T-helper 17 cell (primary cell): ENCODE measurements around the gene SPIRE2. TPM values are rescaled to one million over a fixed set of nuclear protein-coding genes. Genes with fewer than 3 reads are reported as not detected.
A peak's percentile ranks its signal among the peaks of the same experiment; 100 is the strongest.

Experiments
- ATAC-seq: fragments of 150-1000 bp; cut with Tn5 transposase; 2 replicates; pipeline ENCODE4 v1.10.0; 2021; ENCODE audit warnings: mild to moderate bottlenecking, moderate library complexity
- DNase-seq, 3 donors: peaks; one replicate each; pipeline versions ENCODE4 v3.0.0 to v3.0.0-alpha.2; 2020 to 2021
- H3K9me3 ChIP-seq: one replicate; pipeline ENCODE4 v1.7.0; 2013; ENCODE audit warnings: low read length, mild to moderate bottlenecking; ENCODE audit not compliant: control insufficient read depth, poor library complexity, severe bottlenecking
- H3K27ac Mint-ChIP-seq: one replicate; pipeline ENCODE4 v1.8.0; 2022; ENCODE audit warnings: mild to moderate bottlenecking, moderate library complexity, mixed read lengths
- H3K27me3 Mint-ChIP-seq: one replicate; pipeline ENCODE4 v1.8.0; 2022; ENCODE audit warnings: mixed read lengths
- H3K36me3 Mint-ChIP-seq: one replicate; pipeline ENCODE4 v1.8.0; 2022; ENCODE audit warnings: low read depth, mixed read lengths
- H3K4me1 Mint-ChIP-seq: one replicate; pipeline ENCODE4 v1.8.0; 2022; ENCODE audit warnings: mild to moderate bottlenecking, mixed read lengths
- H3K4me3 Mint-ChIP-seq: one replicate; pipeline ENCODE4 v1.8.0; 2022; ENCODE audit warnings: mild to moderate bottlenecking, moderate library complexity, mixed read lengths
- total RNA-seq, 4 donors: library from RNA in 2 of 4; stranded (reverse) in 2 of 4; gene quantifications; one replicate each; pipeline ENCODE4 v1.2.3 and lab custom pipeline; 2022 to 2026

The SPIRE2 gene
- total RNA-seq, 2 donors from 2014 or later = 1.3 to 3.3 TPM

- Mint-ChIP-seq H3K27ac (peak overlapping the region; percentile 34), H3K4me3 (no peak overlapping the region), H3K27me3 (no peaks in the 10 kb centered on the region), H3K4me1 (peaks cover 4% of the 10 kb centered on the region), H3K36me3 (no peaks in the 10 kb centered on the region)
- no peak for ATAC-seq
- DNase-seq = no peak
- no peaks in the 10 kb centered on the region for H3K9me3 ChIP-seq
These were observed 63.9 kb downstream of the SPIRE2 start for GRCh38 chr16:89892055-89892630.

GRCh38 chr16:89892635-89893034 lies 64.4 kb downstream of the SPIRE2 start:
- Mint-ChIP-seq H3K27me3 (no peaks in the 10 kb centered on the region), H3K36me3 (no peaks in the 10 kb centered on the region), H3K4me1 (peaks cover 4% of the 10 kb centered on the region), H3K4me3 (no peak overlapping the region), H3K27ac (peak overlapping the region; percentile 34)
- DNase-seq = no peak
- no peak for ATAC-seq
- no peaks in the 10 kb centered on the region for H3K9me3 ChIP-seq

DNA sequence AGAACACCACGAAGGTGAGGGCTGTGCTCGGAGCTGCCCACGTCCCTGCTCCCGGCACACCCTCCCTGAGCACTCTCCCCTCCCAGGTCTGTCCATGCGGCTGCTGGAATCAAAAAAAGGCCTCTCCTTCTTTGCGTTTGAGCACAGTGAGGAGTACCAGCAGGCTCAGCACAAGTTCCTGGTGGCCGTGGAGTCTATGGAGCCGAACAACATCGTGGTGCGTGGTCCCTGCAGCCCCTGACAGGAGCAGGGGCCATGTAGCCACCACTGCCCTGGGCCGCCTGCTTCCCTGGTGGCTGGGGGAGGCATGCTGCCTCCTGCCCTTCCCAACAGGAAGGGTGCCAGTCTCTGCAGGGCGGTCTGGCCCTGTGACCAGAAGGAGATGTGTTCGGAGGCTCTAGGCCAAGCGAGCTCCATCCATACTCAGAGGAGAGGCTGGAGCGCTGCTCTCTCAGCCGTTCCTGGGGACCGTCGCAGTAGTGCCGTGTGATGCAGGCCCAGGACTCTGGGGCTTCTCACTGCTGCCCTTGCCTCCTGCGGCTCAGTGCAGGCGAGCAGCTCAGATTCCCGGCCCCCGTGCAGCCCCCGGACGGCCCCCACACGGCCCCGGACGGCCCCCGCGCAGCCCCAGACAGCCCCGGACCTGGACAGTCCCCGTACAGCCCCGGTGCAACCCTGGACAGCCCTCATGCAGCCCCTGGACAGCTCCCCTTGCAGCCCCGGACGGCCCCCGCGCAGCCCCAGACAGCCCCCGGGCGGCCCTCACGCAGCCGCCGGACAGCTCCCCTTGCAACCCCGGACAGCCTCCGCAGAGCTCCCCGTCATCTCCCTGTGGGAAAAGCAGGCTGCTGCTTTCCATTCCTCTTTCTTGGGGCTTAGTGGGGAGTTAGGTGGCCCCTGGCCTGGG lies 65.6 kb downstream of the SPIRE2 start:
- ATAC-seq = peak; percentile 17
- H3K4me3 Mint-ChIP-seq = peak overlapping the region; percentile 52
- no peaks in the 10 kb centered on the region for H3K9me3 ChIP-seq
- H3K27me3 Mint-ChIP-seq = no peaks in the 10 kb centered on the region
- no peak overlapping the region for H3K27ac Mint-ChIP-seq
- H3K36me3 Mint-ChIP-seq = peaks cover 2% of the 10 kb centered on the region
- H3K4me1 Mint-ChIP-seq = peaks cover 7% of the 10 kb centered on the region
- no peak for DNase-seq

GRCh38 chr16:89895482-89896250 lies 67.4 kb downstream of the SPIRE2 start:
- Mint-ChIP-seq H3K4me1 (peaks cover 11% of the 10 kb centered on the region), H3K4me3 (no peak overlapping the region), H3K27me3 (no peaks in the 10 kb centered on the region), H3K27ac (no peak overlapping the region), H3K36me3 (peaks cover 4% of the 10 kb centered on the region)
- ATAC-seq = no peak
- no peaks in the 10 kb centered on the region for H3K9me3 ChIP-seq
- DNase-seq = no peak

DNA sequence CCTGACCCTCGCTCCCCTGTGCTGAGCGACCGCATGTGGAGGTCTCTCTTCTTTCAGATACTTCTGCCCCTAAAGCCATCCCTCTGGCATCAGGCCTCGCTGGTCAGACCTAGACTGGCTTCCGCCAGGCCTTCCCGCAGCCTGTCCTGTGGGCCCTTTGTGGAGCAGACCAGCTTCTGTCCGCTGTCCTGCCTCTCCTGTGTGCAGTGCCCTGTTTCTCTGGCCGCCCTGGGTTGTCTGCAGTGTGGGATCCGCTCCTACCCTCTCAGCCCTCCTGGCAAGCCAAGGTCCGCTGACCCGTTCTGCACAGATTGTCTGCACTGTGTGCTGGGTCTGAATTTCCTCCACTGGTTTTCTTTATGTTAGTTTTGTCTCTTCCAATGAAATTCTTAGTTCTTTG lies 68.9 kb downstream of the SPIRE2 start:
- no peak for DNase-seq
- Mint-ChIP-seq H3K27me3 (no peaks in the 10 kb centered on the region), H3K27ac (peak overlapping the region; percentile 34), H3K36me3 (peaks cover 4% of the 10 kb centered on the region), H3K4me3 (no peak overlapping the region), H3K4me1 (peaks cover 8% of the 10 kb centered on the region)
- H3K9me3 ChIP-seq = no peaks in the 10 kb centered on the region
- ATAC-seq = no peak

DNA sequence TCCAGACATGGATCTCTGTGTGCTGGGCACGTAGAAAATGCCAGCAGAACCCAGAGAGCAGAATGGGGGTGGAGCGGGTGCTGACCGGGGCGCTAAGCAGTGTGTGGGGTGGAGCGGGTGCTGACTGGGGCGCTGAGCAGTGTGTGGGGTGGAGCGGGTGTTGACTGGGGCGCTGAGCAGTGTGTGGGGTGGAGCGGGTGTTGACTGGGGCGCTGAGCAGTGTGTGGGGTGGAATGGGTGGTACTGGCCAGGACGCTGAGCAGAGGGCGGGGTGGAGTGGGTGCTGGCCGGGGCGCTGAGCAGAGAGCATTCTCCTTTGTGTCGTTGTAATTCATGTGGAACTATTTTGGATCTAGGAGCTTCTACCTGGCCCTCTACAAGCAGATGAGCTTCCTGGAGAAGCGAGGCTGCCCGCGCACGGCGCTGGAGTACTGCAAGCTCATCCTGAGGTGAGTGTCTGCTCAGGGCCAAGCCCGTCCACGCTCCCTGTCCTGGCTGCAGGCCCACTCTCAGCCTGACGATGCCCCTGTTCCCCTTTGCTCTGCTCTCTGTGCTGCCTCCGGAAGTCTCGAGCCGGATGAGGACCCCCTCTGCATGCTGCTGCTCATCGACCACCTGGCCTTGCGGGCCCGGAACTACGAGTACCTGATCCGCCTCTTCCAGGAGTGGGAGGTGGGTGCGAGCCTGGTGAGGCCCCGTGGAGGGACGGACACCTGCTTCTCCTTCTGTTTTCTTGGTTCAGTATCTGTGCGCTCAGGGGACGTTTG lies 70.1 kb downstream of the SPIRE2 start:
- Mint-ChIP-seq H3K4me1 (peaks cover 8% of the 10 kb centered on the region), H3K27ac (peak overlapping the region; percentile 34), H3K27me3 (no peaks in the 10 kb centered on the region), H3K36me3 (peaks cover 4% of the 10 kb centered on the region), H3K4me3 (peak overlapping the region; percentile 3)
- no peak for ATAC-seq
- H3K9me3 ChIP-seq = no peaks in the 10 kb centered on the region
- no peak for DNase-seq

DNA sequence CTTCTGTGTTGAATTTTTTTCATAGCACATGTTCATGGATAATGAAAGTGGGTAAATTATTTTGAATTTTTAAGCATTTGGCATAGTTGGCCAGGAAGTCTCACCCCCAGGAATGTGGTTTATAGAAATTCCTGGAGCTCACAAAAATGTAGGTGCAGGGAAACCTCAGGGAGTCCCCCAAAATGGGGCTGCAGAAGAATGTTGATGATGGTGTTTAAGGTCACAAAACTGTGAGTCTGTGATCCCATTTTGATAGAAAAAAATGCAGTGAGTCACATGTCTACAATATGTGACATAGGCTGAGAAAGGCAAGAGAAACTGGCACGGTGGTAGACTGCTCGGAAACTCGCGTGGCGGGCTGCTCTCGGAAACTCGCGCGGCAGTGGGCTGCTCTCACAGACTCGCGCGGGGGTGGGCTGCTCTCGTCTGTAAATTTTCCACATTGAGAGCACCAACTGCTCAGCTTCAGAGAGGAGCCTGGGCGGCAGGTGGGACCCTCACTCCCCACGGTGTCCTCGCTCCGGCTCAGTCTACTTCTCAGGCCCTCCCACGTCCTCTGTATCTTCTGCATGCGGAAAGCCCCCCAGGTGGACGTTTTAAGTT lies 71.7 kb downstream of the SPIRE2 start:
- Mint-ChIP-seq H3K4me3 (no peak overlapping the region), H3K27ac (peak overlapping the region; percentile 8), H3K4me1 (peaks cover 7% of the 10 kb centered on the region), H3K27me3 (no peaks in the 10 kb centered on the region), H3K36me3 (peaks cover 4% of the 10 kb centered on the region)
- DNase-seq = no peak
- no peak for ATAC-seq
- H3K9me3 ChIP-seq = no peaks in the 10 kb centered on the region

DNA sequence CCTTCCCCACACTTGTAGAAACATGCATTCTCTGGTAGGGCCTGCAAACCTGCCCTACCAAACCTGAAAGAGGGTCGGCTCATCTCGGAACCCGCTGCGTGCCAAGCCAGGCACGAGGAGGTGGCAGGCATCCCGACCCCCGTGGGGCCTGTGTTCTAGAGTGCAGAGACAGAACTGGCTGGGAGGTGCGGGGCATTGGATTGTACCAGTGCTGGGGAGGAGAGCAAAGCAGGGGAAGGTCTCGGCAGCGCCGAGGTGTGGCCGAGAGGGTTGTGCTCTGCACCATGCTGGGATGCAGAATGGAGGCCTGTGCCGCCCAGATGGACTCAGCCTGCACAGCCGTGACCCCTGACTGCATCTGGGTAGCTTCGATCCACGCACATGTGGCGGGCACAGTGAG lies 72.6 kb downstream of the SPIRE2 start:
- Mint-ChIP-seq H3K36me3 (peaks cover 4% of the 10 kb centered on the region), H3K27me3 (no peaks in the 10 kb centered on the region), H3K4me1 (peaks cover 6% of the 10 kb centered on the region), H3K4me3 (no peak overlapping the region), H3K27ac (no peak overlapping the region)
- ATAC-seq = no peak
- H3K9me3 ChIP-seq = no peaks in the 10 kb centered on the region
- DNase-seq = no peak

DNA sequence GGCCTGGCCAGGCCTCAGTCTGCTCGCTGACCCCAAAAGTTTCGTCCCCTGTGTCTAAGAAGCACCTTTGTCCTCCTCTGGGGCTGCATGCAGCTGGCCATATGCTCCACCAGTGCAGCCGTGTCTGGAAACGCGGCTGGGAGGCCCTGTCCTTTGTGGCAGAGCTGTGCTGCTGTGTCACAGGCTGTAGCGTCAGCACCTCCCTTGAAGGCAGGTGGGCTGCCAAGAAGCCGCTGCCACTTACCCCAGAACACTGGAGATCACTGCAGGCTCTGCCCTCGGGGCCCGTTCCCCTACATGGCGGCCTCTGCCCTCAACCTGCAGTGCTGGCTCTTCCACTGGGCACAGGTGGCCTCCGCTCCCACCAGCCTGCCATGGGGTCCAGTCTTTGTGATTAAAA lies 74.7 kb downstream of the SPIRE2 start:
- H3K36me3 Mint-ChIP-seq = peaks cover 4% of the 10 kb centered on the region
- no peak for DNase-seq
- H3K4me1 Mint-ChIP-seq = peaks cover 6% of the 10 kb centered on the region

GRCh38 chr16:89903908-89904515 lies 75.7 kb downstream of the SPIRE2 start:
- Mint-ChIP-seq H3K4me1 (peaks cover 3% of the 10 kb centered on the region), H3K27me3 (no peaks in the 10 kb centered on the region), H3K36me3 (peaks cover under 1% of the 10 kb centered on the region), H3K27ac (peak overlapping the region; percentile 43), H3K4me3 (no peak overlapping the region)
- no peak for DNase-seq
- H3K9me3 ChIP-seq = no peaks in the 10 kb centered on the region
- ATAC-seq = no peak

More for the DNA sequence above, 74.7 kb downstream of the SPIRE2 start:
- Mint-ChIP-seq H3K4me3 (no peak overlapping the region), H3K27me3 (no peaks in the 10 kb centered on the region), H3K27ac (peak overlapping the region; percentile 43)
- no peak for ATAC-seq
- H3K9me3 ChIP-seq = no peaks in the 10 kb centered on the region

DNA sequence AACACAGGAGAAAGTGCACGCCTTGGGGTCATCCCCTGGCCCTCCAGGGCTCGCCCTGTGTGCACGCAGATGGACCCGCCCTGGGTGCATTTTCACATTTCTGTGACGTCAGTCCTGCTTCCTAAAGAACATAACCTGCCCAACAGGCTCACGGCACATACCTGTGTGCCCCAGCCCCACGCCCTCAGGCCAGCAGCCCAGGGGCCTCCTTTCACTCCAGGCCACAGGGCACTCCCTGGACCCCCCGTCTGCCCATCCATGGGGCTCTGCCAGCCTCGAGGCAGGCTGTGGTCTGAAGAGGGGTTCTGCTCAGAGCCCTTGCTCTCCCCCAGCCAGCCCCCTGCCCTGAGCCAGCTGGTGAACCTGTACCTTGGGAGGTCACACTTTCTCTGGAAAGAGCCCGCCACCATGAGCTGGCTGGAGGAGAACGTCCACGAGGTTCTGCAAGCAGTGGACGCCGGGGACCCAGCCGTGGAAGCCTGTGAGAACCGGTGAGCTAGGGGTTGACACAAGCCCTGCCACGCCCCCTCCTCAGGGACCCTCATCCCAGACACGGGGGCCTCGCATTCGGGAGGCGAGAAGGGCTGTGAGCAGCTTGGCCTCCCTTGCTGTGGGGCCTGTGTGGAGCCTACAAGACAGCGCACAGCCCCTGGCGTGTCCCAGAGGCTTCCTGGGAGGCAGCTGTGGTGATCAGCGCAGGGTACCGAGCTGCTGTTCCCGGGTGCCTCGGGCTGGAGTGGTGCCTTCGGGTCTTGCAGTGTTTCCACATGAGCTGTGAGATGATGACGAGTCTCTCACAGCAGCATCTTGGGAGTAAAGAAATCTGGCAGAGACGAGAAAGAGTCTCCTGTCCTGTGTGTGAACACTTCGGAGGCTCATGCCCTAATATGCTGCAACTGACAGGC lies 76.6 kb downstream of the SPIRE2 start:
- no peak for ATAC-seq
- H3K4me1 Mint-ChIP-seq = peaks cover 3% of the 10 kb centered on the region
- H3K27ac Mint-ChIP-seq = peak overlapping the region; percentile 60
- no peaks in the 10 kb centered on the region for H3K36me3 Mint-ChIP-seq
- no peak overlapping the region for H3K4me3 Mint-ChIP-seq
- DNase-seq = no peak
- no peaks in the 10 kb centered on the region for H3K9me3 ChIP-seq
- H3K27me3 Mint-ChIP-seq = no peaks in the 10 kb centered on the region
